Measurements from ENCODE around the gene DRP2.
"Not testable (repeated sequence)": the region's sequence is repeated elsewhere in the genome, so short reads cannot be mapped to it uniquely, and the experiment has no call there.

The DRP2 gene

GRCh38 chrX:101219116-101219863 is at the start of gene DRP2:
Gene DRP2, plus strand, starts transcription at chrX:101219786. Its CDS starts 11,862 bp downstream, at chrX:101231648.
- no peak for DNase-seq

GRCh38 chrX:101171883-101172400 is 47.6 kb upstream of the DRP2 start:
- DNase-seq: no peak

GRCh38 chrX:101176439-101176838 is 43.1 kb upstream of the DRP2 start:
- DNase-seq: no peak

- not testable (repeated sequence) for DNase-seq
These were observed 34.7 kb upstream of the DRP2 start for GRCh38 chrX:101184876-101185275.

GRCh38 chrX:101187961-101188360 is 31.6 kb upstream of the DRP2 start:
- DNase-seq: not testable (repeated sequence)

- no peak for DNase-seq
These were observed 28.9 kb upstream of the DRP2 start for GRCh38 chrX:101190736-101191135.

GRCh38 chrX:101191217-101191750 is 28.3 kb upstream of the DRP2 start:
- no peak for DNase-seq

GRCh38 chrX:101195442-101196173 is 24.0 kb upstream of the DRP2 start:
- DNase-seq: no peak

GRCh38 chrX:101203761-101204351 is 15.7 kb upstream of the DRP2 start:
- no peak for DNase-seq

GRCh38 chrX:101206471-101206870 is 13.1 kb upstream of the DRP2 start:
- peak; percentile 29 for DNase-seq

- DNase-seq: no peak
These were observed 11.3 kb upstream of the DRP2 start for GRCh38 chrX:101208152-101208905.

- no peak for DNase-seq
These were observed 9.0 kb upstream of the DRP2 start for GRCh38 chrX:101210630-101211029.

GRCh38 chrX:101217689-101218088 is 1.9 kb upstream of the DRP2 start:
- no peak for DNase-seq

GRCh38 chrX:101219864-101220346 is 319 bp downstream of the DRP2 start:
- peak; percentile 4 for DNase-seq

- DNase-seq: no peak
These were observed 1.2 kb downstream of the DRP2 start for GRCh38 chrX:101220662-101221260.

- no peak for DNase-seq
These were observed 3.6 kb downstream of the DRP2 start for GRCh38 chrX:101223226-101223625.

- no peak for DNase-seq
These were observed 9.6 kb downstream of the DRP2 start for GRCh38 chrX:101229170-101229569.

GRCh38 chrX:101230636-101231035 is 11.1 kb downstream of the DRP2 start:
- DNase-seq: no peak

GRCh38 chrX:101231080-101231479 is 11.5 kb downstream of the DRP2 start:
- no peak for DNase-seq

GRCh38 chrX:101232316-101232715 is 12.7 kb downstream of the DRP2 start:
- no peak for DNase-seq

GRCh38 chrX:101237041-101237440 is 17.5 kb downstream of the DRP2 start:
- no peak for DNase-seq

GRCh38 chrX:101241531-101241930 is 21.9 kb downstream of the DRP2 start:
- DNase-seq: no peak
